ENCODE measurements around the gene STPG1. TPM values are rescaled to one million over a fixed set of nuclear protein-coding genes. Genes with fewer than 3 reads are reported as not detected.

The STPG1 gene
- total and polyA plus RNA-seq, 8 donors, result 0.45 to 51.0 (median 4.4) TPM; not detected in 1

DNA sequence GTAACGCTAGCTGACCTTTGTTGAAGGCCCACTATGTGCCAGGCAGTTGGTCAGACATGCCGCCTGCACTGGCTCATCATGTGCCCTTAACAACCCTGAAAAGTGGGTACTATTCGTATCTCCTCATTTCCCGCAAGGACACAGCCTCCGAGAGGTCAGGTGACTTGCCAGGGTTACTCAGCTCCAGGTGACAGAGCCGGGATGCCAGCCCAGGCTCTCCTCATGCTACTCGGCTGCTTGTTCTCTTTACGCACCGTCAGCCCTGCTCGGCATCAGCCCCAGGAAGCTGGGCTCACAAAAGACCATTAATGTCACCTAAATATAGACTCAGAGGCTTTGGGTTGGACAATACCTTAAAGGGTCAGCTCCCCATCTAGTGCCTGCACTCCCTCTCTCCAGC, 65.4 kb downstream of the STPG1 start:
- Histone ChIP-seq H3K4me3 (no peak overlapping the region), H3K36me3 (no peaks in the 10 kb centered on the region), H3K27me3 (no peaks in the 10 kb centered on the region), H3K27ac (no peak overlapping the region), H3K9me3 (no peaks in the 10 kb centered on the region), H3K4me1 (no peaks in the 10 kb centered on the region)
- DNase-seq, result no peak
- WGBS, 5 donors, result 86 to 92% (median 88%) methylated on average over 9 to 10 of the region's 10 CpGs
- TF ChIP-seq POLR2AphosphoS5 (IDR thresholded peaks at IDR 0.05), result no peak
- no peak for TF ChIP-seq EP300 (IDR thresholded peaks at IDR 0.05)
- TF ChIP-seq, protein P1, sequence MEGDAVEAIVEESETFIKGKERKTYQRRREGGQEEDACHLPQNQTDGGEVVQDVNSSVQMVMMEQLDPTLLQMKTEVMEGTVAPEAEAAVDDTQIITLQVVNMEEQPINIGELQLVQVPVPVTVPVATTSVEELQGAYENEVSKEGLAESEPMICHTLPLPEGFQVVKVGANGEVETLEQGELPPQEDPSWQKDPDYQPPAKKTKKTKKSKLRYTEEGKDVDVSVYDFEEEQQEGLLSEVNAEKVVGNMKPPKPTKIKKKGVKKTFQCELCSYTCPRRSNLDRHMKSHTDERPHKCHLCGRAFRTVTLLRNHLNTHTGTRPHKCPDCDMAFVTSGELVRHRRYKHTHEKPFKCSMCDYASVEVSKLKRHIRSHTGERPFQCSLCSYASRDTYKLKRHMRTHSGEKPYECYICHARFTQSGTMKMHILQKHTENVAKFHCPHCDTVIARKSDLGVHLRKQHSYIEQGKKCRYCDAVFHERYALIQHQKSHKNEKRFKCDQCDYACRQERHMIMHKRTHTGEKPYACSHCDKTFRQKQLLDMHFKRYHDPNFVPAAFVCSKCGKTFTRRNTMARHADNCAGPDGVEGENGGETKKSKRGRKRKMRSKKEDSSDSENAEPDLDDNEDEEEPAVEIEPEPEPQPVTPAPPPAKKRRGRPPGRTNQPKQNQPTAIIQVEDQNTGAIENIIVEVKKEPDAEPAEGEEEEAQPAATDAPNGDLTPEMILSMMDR (IDR thresholded peaks at IDR 0.05), result no peak
- no peak for TF ChIP-seq POLR2A (IDR thresholded peaks at IDR 0.05)
- intact Hi-C loops (cut with DNase I; ENCODE audit: low total_unique reads), result no loop called here

DNA sequence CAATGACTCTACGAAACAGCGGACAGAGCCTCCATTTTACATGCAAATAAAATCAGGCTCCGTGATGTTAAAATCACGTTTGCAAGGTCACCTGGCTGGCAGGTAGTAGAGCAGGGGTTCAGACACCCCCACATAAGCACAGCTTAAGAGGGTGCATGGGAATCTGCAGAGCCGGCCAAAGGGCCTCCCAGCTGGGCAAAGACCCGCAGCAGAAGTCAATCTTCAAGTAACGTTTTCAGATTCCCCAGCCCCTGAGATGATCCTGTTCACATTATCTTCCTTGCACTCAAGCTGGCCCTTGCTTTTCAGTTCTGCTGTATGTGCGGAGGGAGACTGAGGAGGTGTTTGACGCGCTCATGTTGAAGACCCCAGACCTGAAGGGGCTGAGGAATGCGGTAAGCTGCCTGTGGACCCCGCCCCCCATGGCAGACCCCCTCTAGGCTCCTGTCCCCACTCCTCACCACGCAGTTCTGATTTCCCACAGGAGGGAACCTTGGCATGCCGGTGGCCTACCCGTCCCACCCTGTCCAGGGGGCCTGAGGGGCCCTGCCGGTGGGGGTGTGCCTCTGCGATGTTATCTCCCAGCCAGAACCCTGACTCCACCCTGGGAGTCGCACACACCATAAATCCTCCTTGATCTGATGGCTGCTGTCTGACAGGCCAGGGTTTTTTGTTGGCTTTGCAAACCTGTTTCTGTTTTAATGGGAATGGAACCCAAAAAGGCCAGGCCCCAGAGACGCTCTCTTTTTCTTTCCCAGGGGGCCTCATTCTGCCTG, 66.2 kb downstream of the STPG1 start:
- DNase-seq, result no peak
- intact Hi-C loops (cut with DNase I; ENCODE audit: low total_unique reads), result no loop called here
- H3K27ac ChIP-seq, result no peak overlapping the region
- TF ChIP-seq EP300 (IDR thresholded peaks at IDR 0.05), result no peak
- TF ChIP-seq, protein P1 (IDR thresholded peaks at IDR 0.05), result no peak
- TF ChIP-seq POLR2A (IDR thresholded peaks at IDR 0.05), result no peak
- no peak for TF ChIP-seq POLR2AphosphoS5 (IDR thresholded peaks at IDR 0.05)
- no peaks in the 10 kb centered on the region for H3K4me1 ChIP-seq
- H3K9me3 ChIP-seq, result no peaks in the 10 kb centered on the region
- 63 to 88% (median 75%) methylated on average over 14 to 19 of the region's 19 CpGs for WGBS, 5 donors
- H3K27me3 ChIP-seq, result no peaks in the 10 kb centered on the region
- H3K4me3 ChIP-seq, result no peak overlapping the region
- no peaks in the 10 kb centered on the region for H3K36me3 ChIP-seq

DNA sequence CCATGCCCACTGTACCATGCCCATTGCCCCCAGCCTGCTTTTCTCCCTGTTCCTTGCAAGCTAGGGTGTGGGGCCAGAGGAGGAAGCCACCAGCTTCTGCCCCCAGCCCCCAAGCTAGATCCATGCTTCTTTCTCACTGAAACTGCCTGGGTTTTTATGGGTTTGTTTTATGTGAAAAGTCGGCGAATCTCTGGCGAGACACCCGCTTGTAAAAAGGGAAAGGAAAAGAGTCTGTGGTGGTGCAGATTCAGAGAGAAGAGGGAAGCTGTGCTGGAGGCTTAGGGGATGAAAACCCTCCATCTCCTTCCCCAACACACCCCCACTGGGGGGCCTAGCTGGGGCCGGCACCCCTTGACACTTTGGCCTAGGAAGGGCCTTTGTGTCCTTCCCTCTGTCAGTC, 68.2 kb downstream of the STPG1 start:
- WGBS, 5 donors, result 62 to 94% (median 80%) methylated on average over 5 of the region's 5 CpGs
- no peaks in the 10 kb centered on the region for H3K9me3 ChIP-seq
- no peaks in the 10 kb centered on the region for H3K27me3 ChIP-seq
- intact Hi-C loops (cut with DNase I; ENCODE audit: low total_unique reads), result no loop called here
- H3K36me3 ChIP-seq, result no peaks in the 10 kb centered on the region
- TF ChIP-seq EP300 (IDR thresholded peaks at IDR 0.05), result no peak
- TF ChIP-seq, protein P1 (IDR thresholded peaks at IDR 0.05), result no peak
- TF ChIP-seq POLR2AphosphoS5 (IDR thresholded peaks at IDR 0.05), result no peak
- no peak for TF ChIP-seq POLR2A (IDR thresholded peaks at IDR 0.05)
- DNase-seq, result no peak
- H3K27ac ChIP-seq, result no peak overlapping the region
- no peak overlapping the region for H3K4me3 ChIP-seq
- H3K4me1 ChIP-seq, result no peaks in the 10 kb centered on the region

DNA sequence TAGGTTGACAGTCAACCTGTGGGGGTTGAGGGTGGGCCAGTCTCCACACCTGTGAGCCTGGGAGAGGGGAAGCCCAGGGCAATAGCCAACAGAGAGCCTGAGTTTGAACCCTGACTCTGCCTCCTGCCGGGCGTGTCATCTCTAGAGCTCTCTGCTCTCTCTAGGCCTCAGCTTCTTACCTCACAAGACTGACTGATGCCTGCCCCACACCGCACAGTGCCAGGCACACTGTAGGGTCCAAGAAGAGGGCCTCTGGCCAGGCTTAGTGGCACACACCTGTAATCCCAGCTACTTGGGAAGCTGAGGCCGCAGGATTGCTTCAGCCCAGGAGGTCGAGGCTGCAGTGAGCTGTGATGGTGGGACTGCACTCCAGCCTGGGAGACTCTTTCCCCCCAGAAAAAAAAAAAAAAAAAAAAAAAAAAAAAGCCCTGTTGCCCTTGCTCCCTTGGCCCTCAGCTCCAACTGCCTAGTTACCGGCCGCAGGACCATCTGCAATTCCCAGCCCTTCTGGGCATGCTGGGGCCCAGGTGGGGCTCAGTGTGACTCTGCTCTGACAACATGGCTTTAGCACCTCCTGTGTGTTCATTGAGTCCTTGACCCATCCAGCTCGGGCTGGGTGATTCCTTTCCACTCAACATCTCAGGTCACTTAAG, 69.4 kb downstream of the STPG1 start:
- no peaks in the 10 kb centered on the region for H3K4me1 ChIP-seq
- H3K36me3 ChIP-seq, result no peaks in the 10 kb centered on the region
- intact Hi-C loops (cut with DNase I; ENCODE audit: low total_unique reads), result no loop called here
- DNase-seq, result no peak
- H3K4me3 ChIP-seq, result no peak overlapping the region
- TF ChIP-seq POLR2A (IDR thresholded peaks at IDR 0.05), result no peak
- 83 to 89% (median 85%) methylated on average over 6 to 8 of the region's 8 CpGs for WGBS, 5 donors
- H3K9me3 ChIP-seq, result no peaks in the 10 kb centered on the region
- H3K27me3 ChIP-seq, result no peaks in the 10 kb centered on the region
- no peak overlapping the region for H3K27ac ChIP-seq

Data from stomach (tissue), 9 donors.